Adrenal gland (tissue), 5 donors: ENCODE measurements around the gene PRKCE.

Source experiments
- CTCF ChIP-seq, 6 experiments: fragments of 450-650 bp in 4 of 6; fragments of 200-600 bp in 2 of 6; sonication (generic) in 1 of 6; IDR thresholded peaks; 1 replicate in 5 of 6; 2 replicates in 1 of 6; pipeline versions ENCODE4 v1.5.1 to v1.8.0; 2016 to 2021; ENCODE audit warnings: antibody characterized with exemption in 6 of 6, mild to moderate bottlenecking in 2 of 6, moderate library complexity in 1 of 6
- POLR2A ChIP-seq, 2 donors: fragments of 450-650 bp; IDR thresholded peaks; one replicate each; pipeline ENCODE4 v1.6.1; 2017; ENCODE audit warnings: antibody characterized with exemption in 2 of 2, mild to moderate bottlenecking in 2 of 2, moderate library complexity in 1 of 2
- donor health status: DM: no; HTN: no; CAD: no.

GRCh38 chr2:45905632-45905958, 254.1 kb downstream of the PRKCE start:
- TF ChIP-seq CTCF (IDR thresholded peaks at IDR 0.05) (no peak), POLR2A (IDR thresholded peaks at IDR 0.05) (no peak)
